A549 (cell line): ENCODE results near the gene EFNB2. TPM values are rescaled to one million over a fixed set of nuclear protein-coding genes. Genes with fewer than 3 reads are reported as not detected.

ENCODE experiments used
- ATAC-seq, 2 experiments: fragments of 200-7000 bp in 1 of 2; fragments of >200 bp in 1 of 2; cut with Nextera tagmentation in 1 of 2; cut with Tn5 transposase in 1 of 2; 3 replicates each; pipeline versions ENCODE4 v1.8.0 to v1.9.1; 2018 to 2020; ENCODE audit warnings: mild to moderate bottlenecking in 1 of 2, moderate library complexity in 1 of 2
- CTCF ChIA-PET: fragments of 300-600 bp; sonication (Branson Sonifier 250); formaldehyde crosslinking; extraction: SDS; loops from one replicate; lab custom pipeline; 2021; ENCODE audit warnings: antibody characterized with exemption, inconsistent platforms; lab: Yijun Ruan, JAX
- POLR2A ChIA-PET: fragments of 350-600 bp; formaldehyde crosslinking; extraction: SDS; loops from one replicate; lab custom pipeline; 2021; ENCODE audit warnings: antibody characterized with exemption, inconsistent platforms; lab: Yijun Ruan, JAX
- DNase-seq, 2 experiments: peaks; one replicate each; pipeline versions ENCODE4 v3.0.0 to v3.0.0-alpha.2; 2011 to 2016; ENCODE audit warnings: low read depth in 1 of 2, low spot score in 1 of 2
- FAIRE-seq: peaks from 2 replicates; lab custom pipeline; 2011; peaks lifted over from hg19 to GRCh38; lab: Jason Lieb, UNC
- H3K27ac ChIP-seq, 2 experiments: fragments of >200 bp; sonication (Bioruptor Twin); formaldehyde crosslinking; 3 replicates each; pipeline ENCODE4 v1.5.1; 2016 to 2017
- H3K4me1 ChIP-seq: fragments of >200 bp; sonication (Bioruptor Twin); formaldehyde crosslinking; 3 replicates; pipeline ENCODE4 v1.6.1; 2016
- H3K4me2 ChIP-seq: fragments of >200 bp; sonication (Bioruptor Twin); formaldehyde crosslinking; 3 replicates; pipeline ENCODE4 v1.6.1; 2016
- H3K4me3 ChIP-seq: fragments of >200 bp; sonication (Bioruptor Twin); formaldehyde crosslinking; 3 replicates; pipeline ENCODE4 v1.5.1; 2016
- H3K9me3 ChIP-seq: fragments of >200 bp; sonication (Bioruptor Twin); formaldehyde crosslinking; 3 replicates; pipeline ENCODE4 v1.6.1; 2016
- ATOH8 ChIP-seq: fragments of 250-450 bp; sonication (Bioruptor Pico); IDR thresholded peaks from 2 replicates; pipeline ENCODE4 v1.5.0; 2020; ENCODE audit warnings: low read depth, mild to moderate bottlenecking, moderate library complexity
- E2F6 ChIP-seq: IDR thresholded peaks from 2 replicates; pipeline ENCODE4 v1.6.1; 2012; ENCODE audit warnings: low read depth, borderline replicate concordance
- EP300 ChIP-seq, 2 experiments: fragments of >200 bp; sonication (Bioruptor Twin); formaldehyde crosslinking; IDR thresholded peaks; 2 replicates in 1 of 2; 3 replicates in 1 of 2; pipeline ENCODE4 v1.6.1; 2016 to 2017
- FOSL2 ChIP-seq, 2 experiments: fragments of 450-650 bp in 1 of 2; fragments of >200 bp in 1 of 2; sonication (Bioruptor Twin) in 1 of 2; formaldehyde crosslinking; IDR thresholded peaks; 2 replicates each; pipeline versions ENCODE4 v1.5.0 to v1.6.1; 2016 to 2020; ENCODE audit warnings: mild to moderate bottlenecking in 1 of 2, moderate library complexity in 1 of 2
- HDAC2 ChIP-seq: fragments of 200-600 bp; sonication (generic); IDR thresholded peaks from 2 replicates; pipeline ENCODE4 v1.6.1; 2016
- HEYL ChIP-seq: fragments of 250-450 bp; sonication (Bioruptor Pico); IDR thresholded peaks from 2 replicates; pipeline ENCODE4 v1.8.0; 2021; ENCODE audit warnings: mild to moderate bottlenecking, moderate library complexity
- HOXB5 ChIP-seq: fragments of 250-450 bp; sonication (Bioruptor Pico); IDR thresholded peaks from 2 replicates; pipeline ENCODE4 v1.5.0; 2020; ENCODE audit warnings: mild to moderate bottlenecking, moderate library complexity
- JUN ChIP-seq, 2 experiments: fragments of >200 bp; sonication (Bioruptor Twin); formaldehyde crosslinking; IDR thresholded peaks; 2 replicates in 1 of 2; 3 replicates in 1 of 2; pipeline ENCODE4 v1.6.1; 2016 to 2017
- JUNB ChIP-seq: fragments of >200 bp; sonication (Bioruptor Twin); formaldehyde crosslinking; IDR thresholded peaks from 2 replicates; pipeline ENCODE4 v1.6.1; 2016
- NR3C1 ChIP-seq: fragments of >200 bp; sonication (Bioruptor Twin); formaldehyde crosslinking; IDR thresholded peaks from 3 replicates; pipeline ENCODE4 v1.6.1; 2017
- POLR2A ChIP-seq: IDR thresholded peaks from 2 replicates; pipeline ENCODE4 v1.6.1; 2012; ENCODE audit warnings: mild to moderate bottlenecking, low read length
- RARB ChIP-seq: fragments of 250-450 bp; sonication (Bioruptor Pico); IDR thresholded peaks from 2 replicates; pipeline ENCODE4 v1.8.0; 2021; ENCODE audit warnings: mild to moderate bottlenecking, moderate library complexity
- ZC3H11A ChIP-seq: fragments of 450-650 bp; IDR thresholded peaks from 2 replicates; pipeline ENCODE4 v1.6.1; 2014; ENCODE audit warnings: antibody characterized with exemption, mild to moderate bottlenecking
- WGBS: methylation state at CpG from one replicate; pipeline ENCODE4 v1.1.6; 2017; ENCODE audit errors: missing lambda C conversion rate; 5-methylcytosine and 5-hydroxymethylcytosine counted together
- polyA plus RNA-seq, 4 experiments: library from polyadenylated mRNA; depleted of rRNA in 3 of 4; stranded (reverse); fragments of >200 nt; fragmentation: RNase III in 1 of 4; extraction: RNeasy Plus Mini Kit Qiagen cat#74134 plus additional on column Dnase treatment in 1 of 4; gene quantifications; 2 replicates in 3 of 4; 3 replicates in 1 of 4; pipeline ENCODE4 v1.2.3, GENCODE V29; 2011 to 2017
- TF ChIP-seq, protein P1 (sequence below): fragments of 150-350 bp; IDR thresholded peaks from 2 replicates; pipeline ENCODE4 v1.6.1; 2014; ENCODE audit warnings: low read depth, mild to moderate bottlenecking, low read length

EFNB2 gene
- polyA plus RNA-seq, 2 of the 4 experiments (the other 2 are of a cell fraction): 1.0 to 1.3 TPM

- Histone ChIP-seq H3K4me2 (peak overlapping the region; percentile 52), H3K27ac (peak overlapping the region in 1 of 2 experiments; percentile 69; a peak in 3 of 6 replicates)
- CTCF ChIA-PET: no interaction called here
- FAIRE-seq: no peak
- WGBS: 90% methylated on average over 4 of the region's 4 CpGs
- TF ChIP-seq ZC3H11A: no peak
- no peak for TF ChIP-seq JUN (IDR thresholded peaks at IDR 0.05)
- TF ChIP-seq JUNB: no peak
- no peak for TF ChIP-seq ATOH8
- TF ChIP-seq, all 56 proteins: peak for 0
- no peak for DNase-seq
- 0 out of 6 replicates have a peak, but pooled peaks of 1 of the 2 experiments have one; percentile 15 for ATAC-seq
- POLR2A ChIA-PET: interaction anchor here (0.7 kb wide), 1 partner anchor 374 kb away, joined by 3 read pairs; no protein-coding TSS in a partner anchor
- peaks cover 5% of the 10 kb centered on the region; the same call in 1 of the 3 replicates for H3K4me1 ChIP-seq
- H3K4me3 ChIP-seq: no peak overlapping the region
- no peaks in the 10 kb centered on the region for H3K9me3 ChIP-seq
Observed at GRCh38 chr13:106472621-106473020, 62.8 kb downstream of the EFNB2 start.

DNA sequence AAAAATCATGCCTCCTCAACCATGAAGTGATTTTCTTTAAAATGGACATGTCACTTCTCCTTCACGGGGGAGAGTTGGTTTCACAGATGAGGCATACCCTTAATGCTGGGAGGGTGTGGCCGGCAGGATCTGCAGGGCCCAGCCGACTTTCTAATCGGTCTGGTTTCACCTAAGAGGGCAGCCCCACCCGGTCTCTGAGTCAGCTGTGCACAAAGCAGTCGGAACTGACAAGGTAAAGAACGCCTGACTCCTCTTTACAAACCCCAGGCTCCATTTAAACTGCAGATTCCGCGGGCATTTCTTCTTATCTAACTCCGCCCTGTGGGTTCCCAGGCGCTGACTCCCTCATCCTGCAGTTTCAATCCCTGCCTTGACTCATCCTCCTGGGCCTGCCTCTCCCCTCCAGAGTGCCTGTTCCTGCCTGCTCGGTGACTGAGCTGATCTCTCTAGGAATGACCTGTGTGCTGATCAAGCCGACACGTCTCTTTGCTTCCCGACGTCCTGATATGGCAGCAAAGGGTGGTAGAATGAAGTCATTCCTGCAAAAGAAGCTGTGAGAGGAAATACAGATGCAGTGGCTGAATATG lies 63.4 kb downstream of the EFNB2 start:
- peaks cover 5% of the 10 kb centered on the region; the same call in 1 of the 3 replicates for H3K4me1 ChIP-seq
- ATAC-seq (peak; percentile 97 to 98), FAIRE-seq (no peak), DNase-seq (peak; percentile 59 to 71)
- peak overlapping the region; percentile 23 to 69; a peak in 4 of 6 replicates for H3K27ac ChIP-seq
- CTCF ChIA-PET: no interaction called here
- H3K4me2 ChIP-seq: peak overlapping the region; percentile 52
- TF ChIP-seq POLR2A: no peak
- no peak for TF ChIP-seq FOSL2 (IDR thresholded peaks at IDR 0.05)
- TF ChIP-seq FOSL2 (CRISPR knock-in tag; IDR thresholded peaks at IDR 0.05): 0 out of 2 replicates have a peak, but pooled peaks have one; percentile 19
- no peaks in the 10 kb centered on the region for H3K9me3 ChIP-seq
- POLR2A ChIA-PET: interaction anchor here (0.7 kb wide), 1 partner anchor 373 kb away, joined by 3 read pairs; no protein-coding TSS in a partner anchor
- H3K4me3 ChIP-seq: 0 out of 3 replicates have a peak overlapping the region, but pooled peaks have one; percentile 4
- 6% methylated on average over 8 of the region's 16 CpGs for WGBS

- Histone ChIP-seq H3K4me2 (no peak overlapping the region), H3K27ac (no peak overlapping the region), H3K9me3 (no peaks in the 10 kb centered on the region), H3K4me1 (peaks cover 5% of the 10 kb centered on the region; the same call in 1 of the 3 replicates), H3K4me3 (no peak overlapping the region)
- DNase-seq: no peak
- FAIRE-seq: no peak
- 64% methylated on average over 7 of the region's 7 CpGs for WGBS
- TF ChIP-seq, protein P1, sequence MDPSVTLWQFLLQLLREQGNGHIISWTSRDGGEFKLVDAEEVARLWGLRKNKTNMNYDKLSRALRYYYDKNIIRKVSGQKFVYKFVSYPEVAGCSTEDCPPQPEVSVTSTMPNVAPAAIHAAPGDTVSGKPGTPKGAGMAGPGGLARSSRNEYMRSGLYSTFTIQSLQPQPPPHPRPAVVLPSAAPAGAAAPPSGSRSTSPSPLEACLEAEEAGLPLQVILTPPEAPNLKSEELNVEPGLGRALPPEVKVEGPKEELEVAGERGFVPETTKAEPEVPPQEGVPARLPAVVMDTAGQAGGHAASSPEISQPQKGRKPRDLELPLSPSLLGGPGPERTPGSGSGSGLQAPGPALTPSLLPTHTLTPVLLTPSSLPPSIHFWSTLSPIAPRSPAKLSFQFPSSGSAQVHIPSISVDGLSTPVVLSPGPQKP: no peak
- ChIA-PET CTCF (interaction anchor here (0.8 kb wide), 1 partner anchor 9 kb away, joined by 3 read pairs; no protein-coding TSS in a partner anchor), POLR2A (no interaction called here)
- ATAC-seq: no peak
Observed at GRCh38 chr13:106470576-106470975, 64.9 kb downstream of the EFNB2 start.

- H3K4me3 ChIP-seq: no peak overlapping the region
- peaks cover 5% of the 10 kb centered on the region; the same call in 1 of the 3 replicates for H3K4me1 ChIP-seq
- TF ChIP-seq NR3C1 (no peak), HOXB5 (no peak), E2F6 (no peak), HDAC2 (no peak), EP300 (IDR thresholded peaks at IDR 0.05) (no peak), RARB (no peak), HEYL (CRISPR knock-in tag) (no peak)
- 82% methylated on average over 15 of the region's 20 CpGs for WGBS
- no peak overlapping the region for H3K4me2 ChIP-seq
- DNase-seq: no peak
- CTCF ChIA-PET: interaction anchor here (1.3 kb wide), 1 partner anchor 10 kb away, joined by 3 read pairs; no protein-coding TSS in a partner anchor
- POLR2A ChIA-PET: no interaction called here
- no peaks in the 10 kb centered on the region for H3K9me3 ChIP-seq
- no peak for ATAC-seq
- no peak overlapping the region for H3K27ac ChIP-seq
- no peak for FAIRE-seq
Observed at GRCh38 chr13:106468744-106469590, 66.5 kb downstream of the EFNB2 start.
